Stimulated activated naive CD4-positive, alpha-beta T cell (primary cell): ENCODE measurements around the gene MAP3K12.
"Not testable (repeated sequence)": the region's sequence is repeated elsewhere in the genome, so short reads cannot be mapped to it uniquely, and the experiment has no call there.

ENCODE experiments used
- DNase-seq, 6 experiments: peaks; one replicate each; lab custom pipeline; 2025; lab: John Stamatoyannopoulos, UW

Gene MAP3K12

GRCh38 chr12:53499266-53500141, at the start of gene MAP3K12:
MAP3K12 (minus strand) TSS chr12:53499458; CDS start chr12:53487391, 12,067 bp downstream.
- DNase-seq = peak; percentile 36 to 74 (median 64)

- not testable (repeated sequence) for DNase-seq
These were observed 49.1 kb upstream of the MAP3K12 start for GRCh38 chr12:53548354-53548753.

GRCh38 chr12:53543539-53543938, 44.3 kb upstream of the MAP3K12 start:
- DNase-seq = peak in 5 of 6 experiments; percentile 34 to 71 (median 64)

- DNase-seq = no peak
These were observed 40.3 kb upstream of the MAP3K12 start for GRCh38 chr12:53539526-53539925.

- no peak for DNase-seq
These were observed 39.0 kb upstream of the MAP3K12 start for GRCh38 chr12:53538209-53538689.

- DNase-seq = no peak
These were observed 37.7 kb upstream of the MAP3K12 start for GRCh38 chr12:53536962-53537361.

GRCh38 chr12:53533471-53533870, 34.2 kb upstream of the MAP3K12 start:
- DNase-seq = no peak

- no peak for DNase-seq
These were observed 33.5 kb upstream of the MAP3K12 start for GRCh38 chr12:53532524-53533445.

- no peak for DNase-seq
These were observed 32.8 kb upstream of the MAP3K12 start for GRCh38 chr12:53532021-53532420.

- no peak for DNase-seq
These were observed 31.7 kb upstream of the MAP3K12 start for GRCh38 chr12:53530920-53531319.

GRCh38 chr12:53530061-53530460, 30.8 kb upstream of the MAP3K12 start:
- no peak for DNase-seq

- no peak for DNase-seq
These were observed 25.2 kb upstream of the MAP3K12 start for GRCh38 chr12:53524476-53524875.

- DNase-seq = no peak
These were observed 23.9 kb upstream of the MAP3K12 start for GRCh38 chr12:53523131-53523530.

- DNase-seq = no peak
These were observed 19.1 kb upstream of the MAP3K12 start for GRCh38 chr12:53518381-53518780.

- DNase-seq = no peak
These were observed 17.6 kb upstream of the MAP3K12 start for GRCh38 chr12:53516758-53517455.

GRCh38 chr12:53515291-53515680, 16.0 kb upstream of the MAP3K12 start:
- no peak for DNase-seq

- DNase-seq = no peak
These were observed 15.5 kb upstream of the MAP3K12 start for GRCh38 chr12:53514628-53515290.

GRCh38 chr12:53513712-53514410, 14.6 kb upstream of the MAP3K12 start:
- DNase-seq = no peak

- no peak for DNase-seq
These were observed 11.0 kb upstream of the MAP3K12 start for GRCh38 chr12:53510181-53510812.

- DNase-seq = peak; percentile 20 to 77 (median 72)
These were observed 9.4 kb upstream of the MAP3K12 start for GRCh38 chr12:53508534-53509170.
